Measurements from ENCODE around the gene WHRN.
A peak's percentile ranks its signal among the peaks of the same experiment; 100 is the strongest.

Gene WHRN

GRCh38 chr9:114491430-114492003 lies 13.8 kb downstream of the WHRN start:
- DNase-seq (ENCODE audit: low read depth) = no peak

- DNase-seq (ENCODE audit: low read depth) = no peak
Measured at GRCh38 chr9:114489928-114490327, 15.3 kb downstream of the WHRN start.

- no peak for DNase-seq (ENCODE audit: low read depth)
Measured at GRCh38 chr9:114488398-114489129, 16.7 kb downstream of the WHRN start.

- DNase-seq (ENCODE audit: low read depth) = peak; percentile 60
Measured at GRCh38 chr9:114487607-114488300, 17.5 kb downstream of the WHRN start.

- peak; percentile 12 for DNase-seq (ENCODE audit: low read depth)
Measured at GRCh38 chr9:114486205-114486963, 18.9 kb downstream of the WHRN start.

GRCh38 chr9:114484854-114485443 lies 20.3 kb downstream of the WHRN start:
- peak; percentile 65 for DNase-seq (ENCODE audit: low read depth)

GRCh38 chr9:114484215-114484853 lies 20.9 kb downstream of the WHRN start:
- DNase-seq (ENCODE audit: low read depth) = no peak

- no peak for DNase-seq (ENCODE audit: low read depth)
Measured at GRCh38 chr9:114483499-114483898, 21.8 kb downstream of the WHRN start.

- no peak for DNase-seq (ENCODE audit: low read depth)
Measured at GRCh38 chr9:114482593-114482992, 22.7 kb downstream of the WHRN start.

- no peak for DNase-seq (ENCODE audit: low read depth)
Measured at GRCh38 chr9:114481789-114482188, 23.5 kb downstream of the WHRN start.

- DNase-seq (ENCODE audit: low read depth) = no peak
Measured at GRCh38 chr9:114480746-114481435, 24.4 kb downstream of the WHRN start.

GRCh38 chr9:114478871-114479270 lies 26.4 kb downstream of the WHRN start:
- no peak for DNase-seq (ENCODE audit: low read depth)

- no peak for DNase-seq (ENCODE audit: low read depth)
Measured at GRCh38 chr9:114478459-114478858, 26.8 kb downstream of the WHRN start.

- no peak for DNase-seq (ENCODE audit: low read depth)
Measured at GRCh38 chr9:114477642-114478041, 27.6 kb downstream of the WHRN start.

GRCh38 chr9:114476891-114477469 lies 28.3 kb downstream of the WHRN start:
- no peak for DNase-seq (ENCODE audit: low read depth)

- DNase-seq (ENCODE audit: low read depth) = peak; percentile 59
Measured at GRCh38 chr9:114475412-114476135, 29.7 kb downstream of the WHRN start.

GRCh38 chr9:114474425-114474824 lies 30.8 kb downstream of the WHRN start:
- no peak for DNase-seq (ENCODE audit: low read depth)

GRCh38 chr9:114473447-114473801 lies 31.8 kb downstream of the WHRN start:
- peak; percentile 18 for DNase-seq (ENCODE audit: low read depth)

- DNase-seq (ENCODE audit: low read depth) = peak; percentile 41
Measured at GRCh38 chr9:114472765-114473446, 32.4 kb downstream of the WHRN start.

Data from amniotic epithelial cell (primary cell).